SK-N-MC (cell line): ENCODE data around the gene GINS1.

ENCODE experiments used
- DNase-seq: peaks from one replicate; pipeline ENCODE4 v3.0.0-alpha.2; 2011; ENCODE audit warnings: low read depth, low spot score
- H3K27ac ChIP-seq: fragments of 200-600 bp; sonication (generic); 2 replicates; pipeline ENCODE4 v1.5.1; 2016; ENCODE audit warnings: mixed run types
- H3K36me3 ChIP-seq: fragments of 200-600 bp; sonication (generic); 2 replicates; pipeline ENCODE4 v1.6.1; 2017; ENCODE audit warnings: antibody characterized with exemption, low read length, mixed read lengths; ENCODE audit not compliant: insufficient read depth
- H3K4me3 ChIP-seq: fragments of 200-600 bp; sonication (generic); 2 replicates; pipeline ENCODE4 v1.5.1; 2016
- H3K9ac ChIP-seq: fragments of 200-600 bp; sonication (generic); 2 replicates; pipeline ENCODE4 v1.8.0; 2017; ENCODE audit warnings: mixed run types, mixed read lengths; ENCODE audit not compliant: insufficient read length
- H3K9me3 ChIP-seq: fragments of 200-600 bp; sonication (generic); 2 replicates; pipeline ENCODE4 v1.6.1; 2017; ENCODE audit warnings: low read depth, mild to moderate bottlenecking, antibody characterized with exemption, low read length, moderate library complexity, mixed read lengths
- EZH2 ChIP-seq: fragments of 200-600 bp; sonication (generic); IDR thresholded peaks from one replicate; pipeline ENCODE4 v1.6.1; 2017; ENCODE audit warnings: antibody characterized with exemption
- FOXP2 ChIP-seq: optimal IDR thresholded peaks from 2 replicates; pipeline ENCODE3; 2011; ENCODE audit warnings: mild to moderate bottlenecking, moderate library complexity; ENCODE audit not compliant: insufficient read depth; ENCODE audit errors: extremely low read length, control extremely low read depth
- POLR2AphosphoS5 ChIP-seq: IDR thresholded peaks from 2 replicates; pipeline ENCODE4 v1.6.1; 2012; ENCODE audit warnings: mild to moderate bottlenecking, low read depth, low read length, borderline replicate concordance

The GINS1 gene

DNA sequence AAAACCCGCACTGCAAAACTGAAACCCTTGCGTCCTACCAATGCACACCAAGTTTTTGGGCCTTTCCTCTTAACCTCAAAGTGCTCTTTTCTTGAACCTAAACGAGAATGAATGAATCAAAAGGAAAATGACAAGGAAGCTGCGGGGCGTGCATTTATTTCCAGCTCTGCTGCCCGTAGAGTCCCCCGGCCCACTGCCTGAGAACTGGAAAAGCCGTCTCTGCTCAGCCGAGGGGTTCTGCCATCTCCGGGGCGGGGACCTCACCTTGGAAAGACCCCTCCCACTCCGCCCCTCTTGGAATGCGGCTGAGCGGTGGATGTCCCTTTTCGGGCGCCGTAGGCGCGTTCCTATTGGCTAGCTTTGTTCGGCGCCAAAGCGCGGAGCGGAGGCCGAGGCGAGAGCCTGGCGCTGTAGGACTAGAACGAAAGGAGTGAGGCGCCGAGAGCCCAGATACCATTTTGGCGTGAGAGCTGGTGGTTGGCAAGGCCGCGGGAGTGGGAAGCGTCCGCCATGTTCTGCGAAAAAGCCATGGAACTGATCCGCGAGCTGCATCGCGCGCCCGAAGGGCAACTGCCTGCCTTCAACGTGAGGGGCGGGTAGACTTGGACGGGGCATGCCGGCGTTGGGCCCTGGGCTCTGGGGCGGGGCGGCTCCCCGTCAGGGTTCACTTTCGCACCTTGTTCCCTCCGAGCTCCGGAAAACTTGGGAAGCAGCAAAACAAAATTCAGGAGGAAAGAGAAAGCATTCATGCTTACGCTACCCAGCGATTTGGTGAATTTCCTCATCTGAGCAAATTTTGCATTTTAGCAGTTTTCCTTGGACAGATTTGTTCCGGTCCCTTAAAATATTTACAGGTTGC, at the start of gene GINS1:
Gene GINS1, plus strand, starts transcription at position 363 of the 859 bp plus-strand sequence. Its CDS starts 148 bp downstream, at position 511.
- TF ChIP-seq FOXP2 (no peak), POLR2AphosphoS5 (peak; percentile 95), EZH2 (no peak)
- H3K9ac ChIP-seq, result peak within 1 kb of the TSS; percentile 99
- peak within 1 kb of the TSS; percentile 86 for H3K27ac ChIP-seq
- H3K36me3 ChIP-seq, result peaks cover 14% of the 10 kb centered on the region
- H3K4me3 ChIP-seq, result peak within 1 kb of the TSS; percentile 93
- no peaks in the 10 kb centered on the region; the same call in 1 of the 2 replicates for H3K9me3 ChIP-seq
- peak; percentile 73 for DNase-seq

DNA sequence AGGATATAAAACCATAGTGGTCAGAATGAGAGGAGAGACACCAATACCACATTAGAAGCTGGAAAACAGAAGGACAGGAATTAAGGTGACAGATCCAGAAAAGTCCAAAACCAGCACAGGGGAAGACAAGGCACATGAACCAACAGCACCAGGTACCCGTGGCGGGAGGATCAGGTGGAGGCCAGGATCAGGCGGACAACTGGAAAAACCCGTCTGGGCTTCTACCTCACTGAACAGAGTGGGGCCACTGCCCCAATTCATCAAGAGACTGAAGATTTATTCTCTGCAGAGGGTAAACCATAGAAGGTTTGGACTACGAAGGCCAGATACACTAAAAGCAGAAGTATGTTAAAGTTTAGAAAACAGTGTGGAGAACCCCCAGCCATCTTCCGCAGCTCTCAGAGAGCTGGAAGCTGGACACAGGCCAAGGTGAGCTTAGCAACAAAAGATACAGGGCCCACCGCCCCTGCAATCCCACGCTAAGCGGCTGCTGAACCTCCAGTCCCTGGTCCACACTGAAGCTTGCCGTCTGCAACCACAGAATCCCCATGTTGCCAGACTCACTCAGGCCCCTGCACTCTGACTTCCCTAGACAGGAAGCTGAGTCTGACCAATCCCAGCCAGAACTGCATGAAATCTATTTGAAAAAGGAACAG, 46.7 kb upstream of the GINS1 start:
- Histone ChIP-seq H3K9ac (no peak overlapping the region), H3K9me3 (no peaks in the 10 kb centered on the region), H3K27ac (no peak overlapping the region), H3K4me3 (no peak overlapping the region), H3K36me3 (no peaks in the 10 kb centered on the region)
- no peak for TF ChIP-seq EZH2
- TF ChIP-seq POLR2AphosphoS5, result no peak
- TF ChIP-seq FOXP2, result no peak
- DNase-seq, result no peak

DNA sequence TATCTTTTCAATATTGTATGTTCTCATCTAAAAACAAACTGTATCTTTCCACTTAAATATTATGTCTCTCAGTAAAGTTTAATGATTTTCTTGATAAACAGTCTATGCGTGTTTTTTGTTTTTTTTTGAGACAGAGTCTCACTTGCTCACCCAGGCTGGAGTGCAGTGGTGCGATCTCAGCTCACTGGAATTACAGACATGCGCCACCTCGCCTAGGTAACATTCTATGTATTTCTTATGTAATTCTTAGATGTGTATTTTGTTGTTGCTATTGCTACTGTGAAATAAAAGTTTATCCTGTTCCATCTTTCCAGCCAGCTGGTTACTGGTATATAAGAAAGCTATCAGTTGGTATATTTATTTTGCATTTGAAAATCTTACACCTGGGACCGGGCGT, 46.2 kb upstream of the GINS1 start:
- H3K27ac ChIP-seq, result no peak overlapping the region

DNA sequence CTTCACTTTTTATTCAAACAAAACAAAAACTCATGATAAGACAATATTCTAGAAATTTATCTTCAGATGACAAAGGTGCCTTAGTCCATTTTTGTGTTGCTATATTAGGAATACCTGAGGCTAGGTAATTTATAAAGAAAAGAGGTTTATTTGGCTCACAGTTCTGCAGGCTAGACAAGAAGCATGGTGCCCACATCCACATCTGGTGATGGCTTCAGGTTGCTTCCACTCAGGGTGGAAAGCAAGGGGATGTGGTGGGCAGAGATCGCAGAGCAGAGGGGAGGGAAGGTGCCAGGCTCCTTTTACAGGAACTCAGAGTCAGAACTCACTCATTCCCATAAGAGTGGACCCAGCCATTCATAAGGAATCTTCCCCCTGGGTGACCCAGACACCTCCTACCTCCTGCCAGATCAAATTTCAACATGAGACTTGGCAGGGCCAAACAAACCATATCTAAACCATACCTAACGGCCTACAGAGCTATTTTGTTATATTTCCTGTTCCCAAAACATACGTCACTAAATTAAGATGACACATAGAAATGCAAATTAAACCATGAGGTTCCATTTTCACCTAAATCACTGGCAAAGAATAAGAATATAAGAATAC, 43.2 kb upstream of the GINS1 start:
- Histone ChIP-seq H3K4me3 (no peak overlapping the region), H3K36me3 (no peaks in the 10 kb centered on the region), H3K27ac (no peak overlapping the region), H3K9me3 (no peaks in the 10 kb centered on the region), H3K9ac (no peak overlapping the region)
- TF ChIP-seq EZH2 (no peak), POLR2AphosphoS5 (no peak), FOXP2 (no peak)
- no peak for DNase-seq

More for the DNA sequence above, 46.2 kb upstream of the GINS1 start:
- TF ChIP-seq EZH2 (no peak), FOXP2 (no peak), POLR2AphosphoS5 (no peak)
- no peaks in the 10 kb centered on the region for H3K9me3 ChIP-seq
- H3K36me3 ChIP-seq, result no peaks in the 10 kb centered on the region
- no peak for DNase-seq
- no peak overlapping the region for H3K4me3 ChIP-seq
- no peak overlapping the region for H3K9ac ChIP-seq

DNA sequence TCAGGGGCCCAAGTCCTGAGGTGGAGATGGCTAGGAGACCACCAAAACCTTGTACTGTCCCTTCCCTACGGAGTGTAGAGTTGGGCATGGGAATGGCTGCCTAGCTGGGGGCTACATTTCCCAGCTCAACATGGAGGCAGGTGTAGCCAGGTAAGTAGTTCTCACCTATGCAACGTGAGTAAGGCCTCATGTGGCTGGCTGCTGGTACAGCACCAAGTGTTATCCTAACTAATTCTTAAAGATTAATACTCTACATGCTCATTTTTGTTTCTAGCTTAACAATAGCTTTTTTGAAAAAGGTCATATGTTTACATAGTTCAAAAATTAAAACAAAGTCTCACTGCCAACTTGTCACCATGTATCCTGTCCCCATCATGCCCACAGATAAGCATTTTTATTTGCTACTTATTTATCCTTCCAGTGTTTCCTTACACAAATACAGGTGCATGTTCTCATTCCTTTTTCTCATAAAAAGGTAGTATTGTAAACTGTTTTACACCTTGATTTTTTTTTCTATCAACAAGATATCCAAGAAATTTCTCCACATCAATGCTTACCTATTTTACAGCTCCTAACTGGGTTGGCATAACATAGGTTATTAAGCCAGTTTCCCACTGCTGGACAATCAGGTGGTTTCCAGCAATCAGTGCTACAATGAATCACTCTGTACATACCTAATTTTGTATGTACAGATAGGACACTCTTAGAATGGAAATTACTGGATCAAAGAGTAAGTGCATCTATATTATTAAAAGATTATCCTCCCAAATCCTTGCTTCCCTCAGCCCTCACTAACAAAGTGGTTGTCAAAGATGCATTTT, 42.4 kb upstream of the GINS1 start:
- Histone ChIP-seq H3K36me3 (no peaks in the 10 kb centered on the region), H3K27ac (no peak overlapping the region)

DNA sequence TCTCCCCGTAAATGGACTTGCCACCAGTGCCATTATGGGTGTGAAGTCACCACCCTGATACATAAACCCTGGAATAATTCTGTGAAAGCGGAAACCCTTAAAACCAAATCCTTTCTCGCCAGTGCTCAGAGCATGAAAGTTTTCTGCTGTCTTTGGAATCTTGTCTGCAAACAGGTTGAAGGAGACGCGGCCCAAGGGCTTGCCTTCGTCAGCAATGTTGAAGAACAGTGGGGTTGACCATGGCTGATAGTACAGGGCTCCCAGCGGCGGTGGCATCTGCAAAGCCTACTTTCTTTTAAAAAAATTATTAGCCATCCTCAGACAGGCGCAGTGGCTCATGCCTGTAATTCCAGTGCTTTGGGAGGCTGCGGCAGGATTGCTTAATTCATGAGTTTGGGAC, 38.9 kb upstream of the GINS1 start:
- H3K27ac ChIP-seq, result no peak overlapping the region
- DNase-seq, result no peak
- H3K9ac ChIP-seq, result no peak overlapping the region
- no peaks in the 10 kb centered on the region for H3K9me3 ChIP-seq
- H3K36me3 ChIP-seq, result no peaks in the 10 kb centered on the region
- TF ChIP-seq POLR2AphosphoS5 (no peak), EZH2 (no peak), FOXP2 (no peak)
- no peak overlapping the region for H3K4me3 ChIP-seq

More for the DNA sequence above, 42.4 kb upstream of the GINS1 start:
- no peak overlapping the region for H3K9ac ChIP-seq
- no peak for DNase-seq
- no peak overlapping the region for H3K4me3 ChIP-seq
- H3K9me3 ChIP-seq, result no peaks in the 10 kb centered on the region
- TF ChIP-seq EZH2 (no peak), POLR2AphosphoS5 (no peak), FOXP2 (no peak)

DNA sequence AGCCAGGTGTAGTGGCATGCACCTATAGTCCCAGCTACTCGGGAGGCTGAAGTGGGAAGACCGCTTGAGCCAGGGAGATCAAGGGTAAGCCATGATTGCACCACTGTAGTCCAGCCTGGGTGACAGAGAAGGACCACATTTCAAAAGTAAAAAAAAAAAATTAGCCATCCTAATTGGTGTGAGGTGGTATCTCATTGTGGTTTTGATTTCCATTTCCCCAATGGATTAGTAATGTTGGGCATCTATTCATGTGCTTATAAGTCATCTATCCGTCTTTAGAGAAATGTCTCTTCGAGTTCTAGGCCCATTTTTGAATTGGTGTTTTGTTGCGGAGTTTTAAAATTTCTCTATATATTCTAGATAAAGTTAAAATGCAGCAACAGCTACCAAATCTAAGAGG, 38.5 kb upstream of the GINS1 start:
- no peaks in the 10 kb centered on the region for H3K9me3 ChIP-seq
- no peak overlapping the region for H3K27ac ChIP-seq
- no peak for DNase-seq
- no peaks in the 10 kb centered on the region for H3K36me3 ChIP-seq
- H3K9ac ChIP-seq, result no peak overlapping the region
- TF ChIP-seq FOXP2 (no peak), EZH2 (no peak), POLR2AphosphoS5 (no peak)
- no peak overlapping the region for H3K4me3 ChIP-seq
